Esophagus squamous epithelium (tissue), 4 donors: ENCODE results near the gene ACCSL.

Experiments used
- POLR2A ChIP-seq, 4 donors: fragments of 450-650 bp; IDR thresholded peaks; one replicate each; pipeline ENCODE4 v1.6.1; 2017; ENCODE audit warnings: antibody characterized with exemption in 4 of 4, mild to moderate bottlenecking in 4 of 4, moderate library complexity in 3 of 4
- TF ChIP-seq, protein P1 (sequence below), 6 experiments: fragments of 450-650 bp in 4 of 6; fragments of 200-600 bp in 2 of 6; sonication (generic) in 2 of 6; IDR thresholded peaks; one replicate each; pipeline ENCODE4 v1.5.1; 2016 to 2019; ENCODE audit warnings: antibody characterized with exemption in 6 of 6, mild to moderate bottlenecking in 4 of 6, moderate library complexity in 4 of 6

DNA sequence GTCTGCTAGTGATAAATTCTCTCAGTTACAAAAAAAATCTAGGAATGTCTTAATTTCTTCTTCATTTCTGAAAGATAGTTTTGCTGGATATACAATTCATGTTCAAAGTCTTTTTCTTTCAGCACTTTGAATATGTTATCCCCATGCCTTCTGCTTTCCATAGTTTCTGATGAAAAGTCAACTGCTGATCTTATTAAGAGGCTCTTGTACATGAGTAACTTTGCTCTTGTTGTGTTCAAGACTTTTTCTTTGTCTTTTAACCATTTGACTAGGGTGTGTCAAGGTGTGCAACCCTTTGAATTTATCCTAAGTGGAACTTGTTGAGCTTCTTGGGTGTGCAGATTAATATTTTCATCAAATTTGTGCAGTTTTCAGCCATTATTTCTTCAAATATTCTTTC lies 22.1 kb upstream of the ACCSL start:
- TF ChIP-seq, protein P1, sequence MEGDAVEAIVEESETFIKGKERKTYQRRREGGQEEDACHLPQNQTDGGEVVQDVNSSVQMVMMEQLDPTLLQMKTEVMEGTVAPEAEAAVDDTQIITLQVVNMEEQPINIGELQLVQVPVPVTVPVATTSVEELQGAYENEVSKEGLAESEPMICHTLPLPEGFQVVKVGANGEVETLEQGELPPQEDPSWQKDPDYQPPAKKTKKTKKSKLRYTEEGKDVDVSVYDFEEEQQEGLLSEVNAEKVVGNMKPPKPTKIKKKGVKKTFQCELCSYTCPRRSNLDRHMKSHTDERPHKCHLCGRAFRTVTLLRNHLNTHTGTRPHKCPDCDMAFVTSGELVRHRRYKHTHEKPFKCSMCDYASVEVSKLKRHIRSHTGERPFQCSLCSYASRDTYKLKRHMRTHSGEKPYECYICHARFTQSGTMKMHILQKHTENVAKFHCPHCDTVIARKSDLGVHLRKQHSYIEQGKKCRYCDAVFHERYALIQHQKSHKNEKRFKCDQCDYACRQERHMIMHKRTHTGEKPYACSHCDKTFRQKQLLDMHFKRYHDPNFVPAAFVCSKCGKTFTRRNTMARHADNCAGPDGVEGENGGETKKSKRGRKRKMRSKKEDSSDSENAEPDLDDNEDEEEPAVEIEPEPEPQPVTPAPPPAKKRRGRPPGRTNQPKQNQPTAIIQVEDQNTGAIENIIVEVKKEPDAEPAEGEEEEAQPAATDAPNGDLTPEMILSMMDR (IDR thresholded peaks at IDR 0.05), result no peak
- no peak for TF ChIP-seq POLR2A (IDR thresholded peaks at IDR 0.05)
